Urinary bladder (tissue), 4 donors: ENCODE measurements around the gene NKD1. TPM values are rescaled to one million over a fixed set of nuclear protein-coding genes. Genes with fewer than 3 reads are reported as not detected.
"Not testable (repeated sequence)": the region's sequence is repeated elsewhere in the genome, so short reads cannot be mapped to it uniquely, and the experiment has no call there.

Experiments
- DNase-seq: peaks from one replicate; pipeline ENCODE4 v3.0.0-alpha.2; 2015; ENCODE audit errors: extremely low spot score
- H3K27ac ChIP-seq: one replicate; pipeline ENCODE4 v1.5.1; 2013; ENCODE audit warnings: low read depth, mild to moderate bottlenecking, moderate library complexity
- H3K36me3 ChIP-seq: one replicate; pipeline ENCODE4 v1.6.1; 2013; ENCODE audit warnings: mild to moderate bottlenecking, moderate library complexity; ENCODE audit not compliant: insufficient read depth
- H3K4me1 ChIP-seq: one replicate; pipeline ENCODE4 v1.6.1; 2013; ENCODE audit warnings: mild to moderate bottlenecking, moderate library complexity; ENCODE audit not compliant: insufficient read depth
- H3K4me3 ChIP-seq: one replicate; pipeline ENCODE4 v1.5.1; 2013; ENCODE audit warnings: low read depth, low read length
- WGBS: extraction: QIAGEN DNeasy Blood & Tissue Kit; methylation state at CpG from one replicate; pipeline ENCODE4 v1.1.7; 2013; 5-methylcytosine and 5-hydroxymethylcytosine counted together
- polyA plus RNA-seq: library from polyadenylated mRNA; stranded (reverse); fragments of 200-250 nt; gene quantifications from one replicate; pipeline ENCODE4 v1.2.3, GENCODE V29; 2013
- total RNA-seq: library from RNA; depleted of rRNA; stranded (reverse); fragments of >200 nt; gene quantifications from one replicate; pipeline ENCODE4 v1.2.3, GENCODE V29; 2014
- donor health status: healthy with polysubstance abuse.
- donor health status: healthy.

Gene NKD1
- total and polyA plus RNA-seq, 2 donors, result 5.9 to 6.2 TPM

DNA sequence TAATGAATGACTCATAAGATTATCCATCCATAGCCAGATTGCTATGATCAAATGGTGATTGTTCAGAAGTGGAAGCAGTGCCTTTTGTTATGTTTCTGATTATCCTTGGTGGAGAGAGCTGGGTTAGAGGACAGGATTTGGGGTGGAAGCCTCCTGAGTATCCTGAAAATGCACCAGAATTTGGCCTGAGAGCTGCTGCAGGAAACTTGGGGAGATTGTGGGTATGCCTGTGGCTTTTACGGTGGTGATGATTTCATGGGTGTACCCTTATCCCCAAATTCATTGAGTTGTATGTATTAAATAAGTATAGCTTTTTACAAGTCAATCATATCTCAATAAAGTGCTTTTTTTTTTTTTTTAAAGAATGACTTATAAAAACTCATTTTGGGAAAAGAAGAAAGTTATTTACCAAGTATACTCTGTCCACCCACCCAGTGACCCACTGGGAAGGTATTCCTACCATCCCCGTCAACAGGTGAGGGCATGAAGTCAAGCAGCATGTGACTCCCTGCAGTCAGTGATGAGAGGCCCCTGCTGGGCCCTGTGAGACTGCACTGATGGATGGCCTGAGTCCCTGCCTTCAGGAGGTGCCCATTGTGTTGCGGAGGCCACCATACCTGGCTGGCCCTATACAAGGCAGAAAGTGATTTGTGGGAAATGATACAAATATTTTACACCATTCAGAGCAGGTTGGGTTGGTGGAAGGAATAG, 28.4 kb downstream of the NKD1 start:
- no peaks in the 10 kb centered on the region for H3K36me3 ChIP-seq
- no peak for DNase-seq
- WGBS, result 96% methylated on average over 3 of the region's 3 CpGs
- peaks cover 6% of the 10 kb centered on the region for H3K4me1 ChIP-seq
- H3K4me3 ChIP-seq, result no peak overlapping the region
- H3K27ac ChIP-seq, result no peak overlapping the region

DNA sequence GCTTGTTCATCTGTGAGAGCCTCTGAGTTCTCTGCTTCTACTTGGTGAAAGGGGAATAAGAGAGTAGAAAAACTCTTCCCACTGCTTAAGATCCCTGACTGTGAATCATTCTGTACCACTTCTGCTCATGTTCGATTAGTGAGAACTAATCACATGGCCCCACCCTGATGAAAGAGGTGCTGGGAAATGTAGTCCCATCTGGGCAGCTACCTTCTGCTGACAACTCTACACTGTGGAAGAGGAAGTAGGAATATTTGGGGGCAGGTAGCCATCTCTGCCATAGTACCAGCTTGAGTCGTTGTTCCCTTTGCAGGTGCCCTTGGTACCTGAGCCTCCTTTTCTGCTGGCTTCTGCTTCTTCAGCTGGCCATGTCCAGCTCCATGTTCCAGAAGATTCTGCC, 29.9 kb downstream of the NKD1 start:
- peaks cover 5% of the 10 kb centered on the region for H3K4me1 ChIP-seq

DNA sequence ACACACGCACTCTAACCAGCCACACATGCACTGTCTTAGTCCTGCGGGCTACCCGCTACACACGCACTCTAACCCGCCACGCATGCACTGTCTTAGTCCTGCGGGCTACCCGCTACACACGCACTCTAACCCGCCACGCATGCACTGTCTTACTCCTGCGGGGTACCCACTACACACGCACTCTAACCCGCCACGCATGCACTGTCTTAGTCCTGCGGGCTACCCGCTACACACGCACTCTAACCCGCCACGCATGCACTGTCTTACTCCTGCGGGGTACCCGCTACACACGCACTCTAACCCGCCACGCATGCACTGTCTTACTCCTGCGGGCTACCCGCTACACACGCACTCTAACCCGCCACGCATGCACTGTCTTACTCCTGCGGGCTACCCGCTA, 31.2 kb downstream of the NKD1 start:
- WGBS, result 99% methylated on average over 32 of the region's 32 CpGs
- not testable (repeated sequence) for H3K4me1 ChIP-seq, DNase-seq, H3K4me3 ChIP-seq, H3K36me3 ChIP-seq, H3K27ac ChIP-seq

More for the DNA sequence above, 29.9 kb downstream of the NKD1 start:
- no peaks in the 10 kb centered on the region for H3K36me3 ChIP-seq
- WGBS, result 73% methylated on average over 2 of the region's 2 CpGs
- no peak overlapping the region for H3K4me3 ChIP-seq
- no peak for DNase-seq
- no peak overlapping the region for H3K27ac ChIP-seq

- H3K36me3 ChIP-seq, result no peaks in the 10 kb centered on the region
- no peak for DNase-seq
- no peak overlapping the region for H3K4me3 ChIP-seq
- H3K27ac ChIP-seq, result no peak overlapping the region
- H3K4me1 ChIP-seq, result peaks cover under 1% of the 10 kb centered on the region
- WGBS, result 74% methylated on average over 8 of the region's 8 CpGs
These were observed 32.1 kb downstream of the NKD1 start for GRCh38 chr16:50580180-50580798.

DNA sequence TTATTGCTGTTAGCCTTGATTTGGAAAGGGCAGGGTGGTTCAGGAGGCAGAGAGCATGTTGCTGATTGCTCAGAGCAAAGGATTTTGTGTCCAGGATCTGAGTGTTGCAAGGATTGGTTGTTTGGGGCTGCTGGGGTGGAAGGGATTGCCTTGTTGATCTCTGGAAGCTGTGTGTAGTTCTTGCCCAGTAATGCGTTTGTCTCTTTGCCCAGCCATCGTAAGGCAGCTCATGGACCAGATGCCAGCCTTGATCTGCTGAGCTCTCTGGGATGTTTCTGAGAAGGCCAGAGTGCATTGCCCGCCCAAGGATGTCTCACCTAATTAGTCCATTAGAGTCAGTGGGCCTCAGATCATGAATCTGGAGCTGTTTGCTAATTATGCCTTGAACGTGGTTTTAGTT, 33.6 kb downstream of the NKD1 start:
- H3K4me1 ChIP-seq, result no peaks in the 10 kb centered on the region
- WGBS, result 66% methylated on average over 4 of the region's 4 CpGs
- no peak for DNase-seq
- H3K4me3 ChIP-seq, result no peak overlapping the region
- H3K27ac ChIP-seq, result no peak overlapping the region
- H3K36me3 ChIP-seq, result no peaks in the 10 kb centered on the region

- no peak overlapping the region for H3K4me3 ChIP-seq
- no peak overlapping the region for H3K27ac ChIP-seq
- H3K36me3 ChIP-seq, result no peaks in the 10 kb centered on the region
- H3K4me1 ChIP-seq, result no peaks in the 10 kb centered on the region
- WGBS, result 93% methylated on average over 3 of the region's 3 CpGs
- no peak for DNase-seq
These were observed 35.0 kb downstream of the NKD1 start for GRCh38 chr16:50583211-50583610.

DNA sequence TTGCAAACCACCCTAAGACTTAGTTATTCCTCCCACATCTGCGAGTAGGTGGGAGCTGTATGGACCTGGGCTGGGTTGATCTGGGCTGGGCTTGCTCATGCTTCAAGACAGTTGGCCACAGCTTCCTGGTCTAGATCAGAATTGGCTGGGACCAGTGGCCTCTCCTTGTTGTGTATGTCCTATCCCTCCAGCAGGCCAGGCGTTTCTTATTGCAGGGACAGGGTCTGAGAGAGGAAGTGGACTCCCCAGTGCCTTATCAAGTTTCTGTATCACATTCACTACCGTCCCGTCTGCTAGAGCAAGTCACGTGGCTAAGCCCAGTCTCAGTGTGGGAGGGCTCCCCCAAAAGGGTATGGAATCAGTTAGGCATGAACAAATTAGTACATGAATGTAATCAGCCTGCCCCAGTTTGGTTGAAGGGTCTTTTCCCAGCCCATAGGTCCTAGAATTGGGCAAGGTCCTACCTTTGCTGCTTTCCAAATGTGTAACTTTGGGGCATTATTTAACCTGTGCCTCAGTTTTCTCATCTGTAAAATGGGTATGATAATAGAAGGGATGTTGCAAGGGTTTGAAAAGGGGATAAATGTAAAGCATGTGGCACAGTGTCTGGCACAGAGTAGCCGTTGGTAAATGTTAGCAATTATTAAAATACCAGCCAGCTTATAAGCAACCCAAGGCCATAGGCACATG, 36.0 kb downstream of the NKD1 start:
- DNase-seq, result no peak
- Histone ChIP-seq H3K4me3 (no peak overlapping the region), H3K27ac (no peak overlapping the region), H3K4me1 (no peaks in the 10 kb centered on the region), H3K36me3 (no peaks in the 10 kb centered on the region)
- 62% methylated on average over 6 of the region's 6 CpGs for WGBS

DNA sequence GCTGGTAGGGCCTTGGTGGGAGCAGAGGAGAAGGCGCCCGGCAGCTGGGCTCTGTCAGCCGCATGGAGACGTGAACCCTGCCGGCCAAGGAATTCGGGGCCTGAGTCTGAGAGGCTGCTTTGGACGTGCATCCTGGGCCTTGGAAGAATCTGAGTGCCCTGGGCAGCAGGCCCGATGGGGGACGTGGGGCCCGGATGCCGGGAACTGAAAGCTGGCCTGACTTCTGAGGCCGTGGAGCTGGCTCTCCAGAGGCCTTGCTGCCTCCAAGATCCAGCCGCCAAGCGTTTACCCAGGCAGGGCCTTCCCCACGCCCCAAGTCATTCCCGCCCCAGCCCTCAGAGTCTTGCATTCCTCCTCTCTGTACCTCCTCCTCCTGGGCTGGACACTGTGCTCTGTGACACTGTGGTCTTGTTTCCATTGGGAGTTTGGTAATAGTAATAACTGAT, 37.2 kb downstream of the NKD1 start:
- Histone ChIP-seq H3K4me3 (no peak overlapping the region), H3K36me3 (no peaks in the 10 kb centered on the region), H3K27ac (peak overlapping the region; percentile 38), H3K4me1 (no peaks in the 10 kb centered on the region)
- WGBS, result 27% methylated on average over 16 of the region's 16 CpGs
- DNase-seq, result peak; percentile 64

GRCh38 chr16:50587543-50587942, 39.3 kb downstream of the NKD1 start:
- no peak for DNase-seq
- WGBS, result 96% methylated on average over 2 of the region's 2 CpGs
- Histone ChIP-seq H3K4me1 (no peaks in the 10 kb centered on the region), H3K27ac (no peak overlapping the region), H3K4me3 (no peak overlapping the region), H3K36me3 (no peaks in the 10 kb centered on the region)

DNA sequence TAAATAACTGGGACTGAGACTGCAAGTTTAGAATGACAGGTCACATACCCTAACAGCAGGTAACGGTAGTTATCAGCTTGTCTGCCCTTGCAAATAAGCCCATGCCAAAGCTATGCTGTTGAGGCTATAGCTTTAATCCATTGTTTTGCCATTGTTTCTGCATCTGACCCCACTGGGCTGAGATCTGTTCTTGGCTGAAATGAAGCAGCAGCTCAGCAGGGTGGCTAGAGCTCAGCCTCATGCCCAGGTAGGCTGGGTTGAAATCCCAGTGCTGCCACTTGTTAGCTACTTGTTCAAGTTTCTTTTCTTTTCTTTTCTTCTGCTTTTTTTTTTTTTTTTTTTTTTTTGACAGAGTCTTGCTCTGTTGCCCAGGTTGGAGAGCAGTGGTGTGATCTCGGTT, 40.1 kb downstream of the NKD1 start:
- no peak overlapping the region for H3K27ac ChIP-seq

GRCh38 chr16:50591209-50591608, 43.0 kb downstream of the NKD1 start:
- H3K36me3 ChIP-seq, result no peaks in the 10 kb centered on the region
- no peak overlapping the region for H3K27ac ChIP-seq
- no peaks in the 10 kb centered on the region for H3K4me1 ChIP-seq
- WGBS, result 88% methylated on average over 6 of the region's 6 CpGs
- no peak for DNase-seq
- H3K4me3 ChIP-seq, result no peak overlapping the region

More for the DNA sequence above, 40.1 kb downstream of the NKD1 start:
- Histone ChIP-seq H3K4me1 (no peaks in the 10 kb centered on the region), H3K4me3 (no peak overlapping the region), H3K36me3 (no peaks in the 10 kb centered on the region)
- WGBS, result 96% methylated on average over 2 of the region's 2 CpGs
- no peak for DNase-seq

GRCh38 chr16:50591800-50592771, 43.9 kb downstream of the NKD1 start:
- Histone ChIP-seq H3K36me3 (no peaks in the 10 kb centered on the region), H3K4me1 (no peaks in the 10 kb centered on the region), H3K4me3 (no peak overlapping the region), H3K27ac (no peak overlapping the region)
- 27% methylated on average over 24 of the region's 24 CpGs for WGBS
- peak; percentile 71 for DNase-seq

DNA sequence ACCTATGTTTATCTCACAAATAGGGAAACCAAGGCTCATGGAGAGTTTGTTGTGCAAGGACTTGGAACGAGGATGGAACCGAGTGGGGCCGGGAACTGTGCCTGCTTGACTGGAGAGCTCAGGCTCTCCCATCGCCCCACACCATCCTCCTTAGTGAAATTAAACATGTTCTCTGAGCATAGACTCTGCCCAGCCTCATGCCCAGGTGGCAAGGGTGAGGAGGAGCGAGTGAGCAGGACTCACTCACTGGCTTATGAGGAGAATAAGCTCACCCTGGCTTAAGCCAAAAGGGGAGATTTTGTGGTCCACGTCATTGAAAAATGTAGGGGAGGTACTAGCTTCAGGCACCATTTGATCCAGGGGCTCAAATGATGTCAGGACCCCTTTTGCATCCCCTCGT, 44.8 kb downstream of the NKD1 start:
- no peak for DNase-seq
- H3K27ac ChIP-seq, result no peak overlapping the region

More for the DNA sequence above, 44.8 kb downstream of the NKD1 start:
- WGBS, result 85% methylated on average over 7 of the region's 7 CpGs
- Histone ChIP-seq H3K4me1 (no peaks in the 10 kb centered on the region), H3K4me3 (no peak overlapping the region), H3K36me3 (no peaks in the 10 kb centered on the region)
